ENCODE results near the gene NUDT19.

NUDT19 gene

GRCh38 chr19:32658075-32658474 lies 33.5 kb upstream of the NUDT19 start:
- TF ChIP-seq CTCF (IDR thresholded peaks at IDR 0.05; ENCODE audit: low read length), result no peak
- no peak for TF ChIP-seq EZH2 (IDR thresholded peaks at IDR 0.05; ENCODE audit: borderline replicate concordance, low read length)
- H3K79me2 ChIP-seq (ENCODE audit: insufficient read depth, low read length), result peaks cover 12% of the 10 kb centered on the region
- no peak overlapping the region for H3K4me2 ChIP-seq (ENCODE audit: low read length)
- H2AFZ ChIP-seq (ENCODE audit: low read length), result no peak overlapping the region
- no peaks in the 10 kb centered on the region for H4K20me1 ChIP-seq (ENCODE audit: insufficient read depth, low read length)
- no peak overlapping the region for H3K9ac ChIP-seq (ENCODE audit: low read length)
- H3K27ac ChIP-seq (ENCODE audit: low read depth, low read length, poor library complexity, severe bottlenecking), result no peak overlapping the region
- H3K36me3 ChIP-seq (ENCODE audit: insufficient read depth, low read length), result peaks cover 29% of the 10 kb centered on the region
- H3K4me3 ChIP-seq (ENCODE audit: low read depth, low read length, poor library complexity, severe bottlenecking), result no peak overlapping the region
- no peaks in the 10 kb centered on the region for H3K4me1 ChIP-seq (ENCODE audit: insufficient read depth, low read length, severe bottlenecking)
- H3K27me3 ChIP-seq (ENCODE audit: insufficient read depth, low read length), result no peaks in the 10 kb centered on the region
- H3K9me2 ChIP-seq (ENCODE audit: low read depth, low read length), result no peaks in the 10 kb centered on the region
- H3K9me3 ChIP-seq (ENCODE audit: low read length), result no peaks in the 10 kb centered on the region
- no peaks in the 10 kb centered on the region for H3F3A ChIP-seq (ENCODE audit: insufficient read depth, low read length)

- Histone ChIP-seq H4K20me1 (ENCODE audit: insufficient read depth, low read length) (no peaks in the 10 kb centered on the region), H3K9ac (ENCODE audit: low read length) (no peak overlapping the region), H3K4me3 (ENCODE audit: low read depth, low read length, poor library complexity, severe bottlenecking) (no peak overlapping the region), H3K9me2 (ENCODE audit: low read depth, low read length) (no peaks in the 10 kb centered on the region), H3K27ac (ENCODE audit: low read depth, low read length, poor library complexity, severe bottlenecking) (no peak overlapping the region), H3F3A (ENCODE audit: insufficient read depth, low read length) (no peaks in the 10 kb centered on the region), H3K36me3 (ENCODE audit: insufficient read depth, low read length) (peaks cover 26% of the 10 kb centered on the region), H3K4me1 (ENCODE audit: insufficient read depth, low read length, severe bottlenecking) (no peaks in the 10 kb centered on the region), H3K4me2 (ENCODE audit: low read length) (no peak overlapping the region), H3K9me3 (ENCODE audit: low read length) (no peaks in the 10 kb centered on the region), H2AFZ (ENCODE audit: low read length) (no peak overlapping the region), H3K79me2 (ENCODE audit: insufficient read depth, low read length) (peaks cover 12% of the 10 kb centered on the region), H3K27me3 (ENCODE audit: insufficient read depth, low read length) (no peaks in the 10 kb centered on the region)
- no peak for TF ChIP-seq CTCF (IDR thresholded peaks at IDR 0.05; ENCODE audit: low read length)
- TF ChIP-seq EZH2 (IDR thresholded peaks at IDR 0.05; ENCODE audit: borderline replicate concordance, low read length), result no peak
These were observed 33.1 kb upstream of the NUDT19 start for GRCh38 chr19:32658527-32658926.

- Histone ChIP-seq H2AFZ (ENCODE audit: low read length) (no peak overlapping the region), H3K4me2 (ENCODE audit: low read length) (no peak overlapping the region), H3K9me3 (ENCODE audit: low read length) (no peaks in the 10 kb centered on the region), H3K9ac (ENCODE audit: low read length) (no peak overlapping the region), H3K36me3 (ENCODE audit: insufficient read depth, low read length) (peaks cover 22% of the 10 kb centered on the region), H3K79me2 (ENCODE audit: insufficient read depth, low read length) (peaks cover 22% of the 10 kb centered on the region), H3K9me2 (ENCODE audit: low read depth, low read length) (no peaks in the 10 kb centered on the region), H3K27ac (ENCODE audit: low read depth, low read length, poor library complexity, severe bottlenecking) (no peak overlapping the region), H3K27me3 (ENCODE audit: insufficient read depth, low read length) (no peaks in the 10 kb centered on the region), H3F3A (ENCODE audit: insufficient read depth, low read length) (no peaks in the 10 kb centered on the region), H4K20me1 (ENCODE audit: insufficient read depth, low read length) (no peaks in the 10 kb centered on the region), H3K4me1 (ENCODE audit: insufficient read depth, low read length, severe bottlenecking) (no peaks in the 10 kb centered on the region), H3K4me3 (ENCODE audit: low read depth, low read length, poor library complexity, severe bottlenecking) (no peak overlapping the region)
- TF ChIP-seq CTCF (IDR thresholded peaks at IDR 0.05; ENCODE audit: low read length), result no peak
- no peak for TF ChIP-seq EZH2 (IDR thresholded peaks at IDR 0.05; ENCODE audit: borderline replicate concordance, low read length)
These were observed 30.3 kb upstream of the NUDT19 start for GRCh38 chr19:32661318-32661717.

Measured in OCI-LY1 (cell line).